Karpas-422 (cell line): ENCODE measurements around the gene LRRK1. TPM values are rescaled to one million over a fixed set of nuclear protein-coding genes. Genes with fewer than 3 reads are reported as not detected.

Experiments used
- DNase-seq: peaks from one replicate; pipeline ENCODE4 v3.0.0-alpha.2; 2015
- H2AFZ ChIP-seq: fragments of 200-600 bp; sonication (generic); 2 replicates; pipeline ENCODE4 v1.6.1; 2014; ENCODE audit warnings: antibody characterized with exemption, low read length, mixed read lengths
- H3K27ac ChIP-seq: fragments of 200-600 bp; sonication (generic); 2 replicates; pipeline ENCODE4 v1.5.1; 2014; ENCODE audit warnings: mild to moderate bottlenecking, low read length, moderate library complexity
- H3K27me3 ChIP-seq: fragments of 200-600 bp; sonication (generic); 2 replicates; pipeline ENCODE4 v1.6.1; 2014; ENCODE audit warnings: low read length, mixed read lengths
- H3K36me3 ChIP-seq: fragments of 200-600 bp; sonication (generic); 2 replicates; pipeline ENCODE4 v1.6.1; 2014; ENCODE audit warnings: low read length, mixed read lengths; ENCODE audit not compliant: insufficient read depth
- H3K4me1 ChIP-seq: fragments of 200-600 bp; sonication (generic); 2 replicates; pipeline ENCODE4 v1.6.1; 2014; ENCODE audit warnings: mild to moderate bottlenecking, low read length, mixed read lengths
- H3K4me2 ChIP-seq: fragments of 200-600 bp; sonication (generic); 2 replicates; pipeline ENCODE4 v1.6.1; 2014; ENCODE audit warnings: low read length, low read depth, mild to moderate bottlenecking; ENCODE audit not compliant: poor library complexity, severe bottlenecking
- H3K4me3 ChIP-seq: fragments of 200-600 bp; sonication (generic); 2 replicates; pipeline ENCODE4 v1.5.1; 2014; ENCODE audit warnings: mild to moderate bottlenecking, antibody characterized with exemption, low read length, mixed read lengths
- H3K79me2 ChIP-seq: fragments of 200-600 bp; sonication (generic); 2 replicates; pipeline ENCODE4 v1.6.1; 2014; ENCODE audit warnings: mild to moderate bottlenecking, low read length, mixed read lengths
- H3K9ac ChIP-seq: fragments of 200-600 bp; sonication (generic); 2 replicates; pipeline ENCODE4 v1.6.0; 2014; ENCODE audit warnings: low read length
- H3K9me2 ChIP-seq: fragments of 200-600 bp; sonication (generic), shearing (Covaris generic); replicated peaks from 2 replicates; pipeline ENCODE4 v1.6.0; 2014; ENCODE audit warnings: mild to moderate bottlenecking, low read length, moderate library complexity; ENCODE audit not compliant: insufficient read depth
- H3K9me3 ChIP-seq: fragments of 300-700, 200-600 bp; sonication (generic); 2 replicates; pipeline ENCODE4 v1.6.1; 2014; ENCODE audit warnings: low read length, mixed read lengths
- H4K20me1 ChIP-seq: fragments of 200-600 bp; sonication (generic); 2 replicates; pipeline ENCODE4 v1.6.1; 2014; ENCODE audit warnings: mild to moderate bottlenecking, antibody characterized with exemption, low read length, low read depth; ENCODE audit not compliant: insufficient read depth
- total RNA-seq: library from RNA; depleted of rRNA; stranded (reverse); fragments of >200 nt; shearing (Covaris generic); gene quantifications from 2 replicates; pipeline ENCODE4 v1.2.3, GENCODE V29; 2014; ENCODE audit warnings: low replicate concordance

The LRRK1 gene
- total RNA-seq, 1 experiment from 2014 or later = 46.6 TPM

DNA sequence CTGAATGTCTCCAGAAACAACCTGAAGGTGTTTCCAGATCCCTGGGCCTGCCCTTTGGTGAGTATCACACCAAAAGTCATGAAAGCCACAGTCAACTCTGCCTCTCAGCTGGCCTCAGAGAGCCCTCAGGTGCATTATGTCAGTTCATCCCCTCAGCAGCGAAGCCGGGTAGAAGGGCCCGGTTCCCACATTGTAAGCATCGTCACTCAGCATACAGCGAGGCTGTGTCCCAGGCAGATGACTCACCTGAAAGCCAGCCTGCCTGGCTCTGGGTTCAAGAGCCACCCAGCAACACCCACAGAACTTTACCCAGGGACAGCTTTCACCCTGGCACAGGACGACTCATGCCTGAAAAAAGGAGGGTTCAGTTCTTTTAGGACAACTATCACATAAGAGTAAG lies 91.6 kb downstream of the LRRK1 start:
- Histone ChIP-seq H3K27ac (no peak overlapping the region; the same call in 1 of the 2 replicates), H3K4me1 (peaks cover 35% of the 10 kb centered on the region), H3K9me2 (no peaks in the 10 kb centered on the region), H3K27me3 (no peaks in the 10 kb centered on the region), H3K4me2 (no peak overlapping the region), H3K36me3 (peaks cover 68% of the 10 kb centered on the region), H3K79me2 (peaks cover 10% of the 10 kb centered on the region; the same call in 1 of the 2 replicates), H3K4me3 (no peak overlapping the region), H2AFZ (no peak overlapping the region), H3K9ac (no peak overlapping the region), H4K20me1 (peaks cover 4% of the 10 kb centered on the region; the same call in 1 of the 2 replicates), H3K9me3 (no peaks in the 10 kb centered on the region)
- no peak for DNase-seq

DNA sequence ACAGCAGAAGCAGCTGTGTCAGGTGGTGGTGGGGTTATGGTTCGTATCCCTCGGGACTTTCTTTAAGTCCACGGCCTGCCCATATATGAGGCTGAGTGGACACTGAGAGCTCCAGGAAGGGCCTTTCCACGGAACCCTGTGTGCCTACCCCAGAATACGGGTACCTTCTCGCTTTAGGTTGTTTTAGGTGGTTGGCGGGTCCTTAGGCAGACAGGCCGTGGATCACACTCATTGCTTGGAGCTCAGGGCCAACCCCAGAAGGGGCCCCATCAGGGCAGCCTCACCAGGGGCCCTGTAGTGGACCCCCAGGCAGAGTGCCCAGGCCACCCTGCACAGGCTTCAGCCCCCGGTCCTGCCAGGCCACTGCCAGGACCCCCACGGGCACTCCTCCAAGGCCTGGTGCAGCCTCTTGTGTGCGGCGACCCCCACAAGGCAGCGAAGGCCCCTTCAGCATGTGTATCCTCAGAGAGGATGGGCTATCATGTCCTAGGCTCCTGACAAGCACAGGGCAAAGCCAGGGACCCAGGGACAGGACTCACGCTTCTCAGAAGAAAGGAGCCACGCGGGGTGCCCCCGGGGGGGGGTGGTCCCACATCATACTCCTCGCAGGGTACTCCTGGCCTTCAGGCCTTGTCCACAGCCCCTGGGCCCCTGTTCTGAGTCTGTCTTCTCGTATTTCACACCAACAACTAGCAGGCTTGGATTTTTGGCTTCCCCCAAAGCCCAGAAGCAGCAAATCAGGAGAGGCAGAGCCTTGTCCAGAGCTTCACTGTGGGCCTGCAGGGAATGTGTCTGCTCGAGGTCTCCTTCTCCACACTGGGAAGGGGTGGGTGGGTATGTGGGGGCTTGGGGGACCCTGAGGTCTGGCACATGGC lies 93.4 kb downstream of the LRRK1 start:
- no peak for DNase-seq
- peaks cover 72% of the 10 kb centered on the region for H3K36me3 ChIP-seq

DNA sequence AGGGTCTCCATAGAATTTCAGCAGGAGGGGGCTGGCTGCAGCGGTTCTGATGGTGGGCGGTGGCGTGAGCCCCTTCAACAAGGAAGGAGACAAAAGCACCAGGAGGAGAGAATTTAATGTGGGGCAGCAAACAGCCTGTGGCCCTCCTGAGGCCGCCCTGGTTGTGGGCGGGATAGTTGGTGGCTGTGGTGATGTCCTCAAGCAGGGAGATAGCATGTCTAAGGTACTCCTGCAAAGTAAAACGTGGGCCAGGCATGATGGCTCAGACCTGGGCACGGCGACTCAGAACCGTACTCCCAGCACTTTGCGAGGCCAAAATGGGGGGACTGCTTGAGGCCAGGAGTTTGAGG lies 94.0 kb downstream of the LRRK1 start:
- Histone ChIP-seq H3K79me2 (peaks cover 6% of the 10 kb centered on the region), H3K9ac (no peak overlapping the region), H3K36me3 (peaks cover 76% of the 10 kb centered on the region), H3K27ac (no peak overlapping the region), H3K9me2 (no peaks in the 10 kb centered on the region), H2AFZ (no peak overlapping the region), H3K9me3 (no peaks in the 10 kb centered on the region), H3K27me3 (no peaks in the 10 kb centered on the region), H4K20me1 (peaks cover 4% of the 10 kb centered on the region; the same call in 1 of the 2 replicates), H3K4me3 (no peak overlapping the region), H3K4me1 (peaks cover 12% of the 10 kb centered on the region), H3K4me2 (no peak overlapping the region)
- no peak for DNase-seq

More for the DNA sequence above, 93.4 kb downstream of the LRRK1 start:
- no peak overlapping the region for H3K4me3 ChIP-seq
- no peaks in the 10 kb centered on the region for H3K27me3 ChIP-seq
- no peaks in the 10 kb centered on the region for H3K9me3 ChIP-seq
- H3K4me1 ChIP-seq = peaks cover 18% of the 10 kb centered on the region
- H2AFZ ChIP-seq = no peak overlapping the region
- no peak overlapping the region for H3K4me2 ChIP-seq
- peaks cover 6% of the 10 kb centered on the region for H3K79me2 ChIP-seq
- H3K9ac ChIP-seq = no peak overlapping the region
- H4K20me1 ChIP-seq = peaks cover 4% of the 10 kb centered on the region; the same call in 1 of the 2 replicates
- H3K9me2 ChIP-seq = no peaks in the 10 kb centered on the region
- H3K27ac ChIP-seq = no peak overlapping the region

DNA sequence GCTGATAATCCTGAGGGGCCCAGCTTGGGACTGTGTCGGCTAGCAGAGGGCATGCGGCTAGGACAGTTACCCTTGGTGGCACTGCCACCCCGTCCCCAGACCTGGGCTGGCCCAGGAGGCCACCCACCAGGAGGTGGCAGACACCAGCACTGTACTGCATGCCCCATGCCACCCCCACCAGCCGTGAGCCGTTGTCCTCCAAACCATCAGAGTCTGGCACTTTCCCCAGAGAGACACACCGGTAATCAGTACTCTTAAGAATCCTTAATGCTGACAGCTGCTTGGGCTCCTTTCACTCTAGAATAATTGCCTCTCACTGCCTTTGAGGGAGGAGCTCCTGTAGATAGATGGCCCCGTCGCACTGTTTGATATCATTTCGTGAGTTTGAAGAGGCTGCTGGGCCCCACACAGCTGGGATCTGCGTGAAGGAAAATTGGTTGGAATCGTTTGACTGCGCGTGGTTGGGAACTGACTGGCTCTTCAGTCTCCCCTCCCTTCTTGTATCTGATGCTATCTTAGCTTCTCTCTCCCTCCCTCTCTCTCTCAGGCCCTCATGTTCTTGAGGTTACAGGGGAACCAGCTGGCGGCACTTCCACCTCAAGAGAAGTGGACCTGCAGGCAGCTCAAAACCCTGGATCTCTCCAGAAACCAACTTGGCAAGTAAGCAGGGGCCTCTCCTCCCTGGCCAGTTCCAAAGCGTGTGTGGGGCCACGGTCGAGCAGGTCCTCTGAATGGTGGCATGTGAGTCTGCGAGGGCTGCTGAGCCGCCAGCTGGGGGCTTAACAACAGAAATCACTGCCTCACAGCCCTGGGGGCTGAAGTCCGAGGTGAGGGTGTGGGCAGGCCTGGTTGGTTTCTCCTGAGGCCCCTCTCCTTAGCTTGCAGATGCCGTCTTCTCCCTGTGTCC lies 94.9 kb downstream of the LRRK1 start:
- Histone ChIP-seq H3K4me1 (peaks cover 3% of the 10 kb centered on the region), H3K9me2 (no peaks in the 10 kb centered on the region), H3K4me3 (no peak overlapping the region), H3K27ac (no peak overlapping the region), H3K79me2 (peaks cover 5% of the 10 kb centered on the region), H3K9me3 (no peaks in the 10 kb centered on the region), H2AFZ (no peak overlapping the region), H4K20me1 (peaks cover 4% of the 10 kb centered on the region; the same call in 1 of the 2 replicates), H3K4me2 (no peak overlapping the region), H3K9ac (no peak overlapping the region), H3K27me3 (no peaks in the 10 kb centered on the region), H3K36me3 (peaks cover 80% of the 10 kb centered on the region)
- DNase-seq = no peak

DNA sequence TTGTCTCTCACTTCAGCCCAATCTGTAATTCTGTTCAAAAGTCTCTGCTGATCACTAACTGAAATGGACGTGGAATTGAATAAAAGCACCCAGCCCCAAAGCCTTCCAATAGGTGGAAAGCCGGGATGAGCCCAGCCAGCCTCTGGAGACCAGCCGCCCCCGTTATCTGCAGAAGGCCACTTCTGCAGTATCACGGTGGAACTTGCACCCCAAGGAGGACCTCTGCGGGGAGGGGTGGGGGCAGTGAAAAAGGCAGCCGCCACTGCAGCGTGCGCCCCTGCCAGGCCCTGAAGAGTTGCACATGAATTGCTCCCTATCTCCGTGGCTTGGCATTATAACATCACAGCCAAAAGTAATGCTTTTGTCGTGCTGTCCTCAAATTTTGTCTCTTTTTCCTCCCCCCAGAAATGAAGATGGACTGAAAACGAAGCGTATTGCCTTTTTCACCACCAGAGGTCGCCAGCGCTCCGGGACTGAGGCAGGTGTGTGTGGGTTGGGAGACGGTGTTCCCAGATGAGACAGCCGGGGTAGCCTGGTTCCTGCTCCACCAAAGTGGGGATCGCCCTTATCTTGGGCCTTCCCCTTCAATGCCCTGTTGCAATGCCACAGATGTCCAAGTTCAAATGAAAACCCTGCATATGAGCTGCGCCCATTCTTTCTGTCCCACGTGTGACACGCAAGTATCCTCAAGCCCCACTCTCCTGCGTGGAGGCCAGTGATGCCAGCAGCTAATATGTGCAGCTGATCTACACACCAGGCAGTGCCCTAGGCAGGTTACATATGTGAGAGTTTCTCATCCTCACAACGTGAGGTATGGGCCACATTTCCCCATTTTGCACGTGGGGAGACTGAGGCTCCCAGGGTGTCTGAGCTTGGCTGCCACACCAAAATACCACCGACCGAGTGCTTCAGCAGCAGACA lies 96.0 kb downstream of the LRRK1 start:
- H3K9me3 ChIP-seq = no peaks in the 10 kb centered on the region
- no peaks in the 10 kb centered on the region for H3K9me2 ChIP-seq
- peaks cover 4% of the 10 kb centered on the region; the same call in 1 of the 2 replicates for H4K20me1 ChIP-seq
- H3K27me3 ChIP-seq = no peaks in the 10 kb centered on the region
- H3K27ac ChIP-seq = no peak overlapping the region
- H3K9ac ChIP-seq = no peak overlapping the region
- DNase-seq = peak; percentile 79
- H3K4me1 ChIP-seq = no peaks in the 10 kb centered on the region
- no peak overlapping the region for H2AFZ ChIP-seq
- H3K36me3 ChIP-seq = peaks cover 85% of the 10 kb centered on the region
- H3K4me3 ChIP-seq = no peak overlapping the region
- no peak overlapping the region for H3K4me2 ChIP-seq
- peaks cover 2% of the 10 kb centered on the region for H3K79me2 ChIP-seq

DNA sequence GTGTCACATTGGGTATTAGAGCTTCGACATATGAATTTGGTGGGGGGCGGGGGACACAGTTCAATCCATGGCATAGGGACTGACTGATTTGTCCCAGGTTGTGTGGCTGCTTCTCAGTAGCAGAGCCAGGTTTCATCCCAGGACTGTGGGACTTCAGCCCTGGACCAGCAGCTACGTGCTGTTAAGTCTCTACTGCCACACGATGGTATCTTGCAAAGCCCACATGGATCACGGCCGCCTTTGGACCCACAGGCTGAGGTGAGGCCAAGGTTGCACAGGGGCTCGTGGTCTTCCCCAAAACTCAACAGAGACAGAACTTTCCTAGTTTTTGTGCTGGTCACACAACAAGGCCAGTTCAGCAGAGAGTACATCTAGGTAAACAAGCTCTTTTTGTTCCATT lies 97.4 kb downstream of the LRRK1 start:
- Histone ChIP-seq H3K36me3 (peaks cover 86% of the 10 kb centered on the region), H3K4me2 (no peak overlapping the region), H3K27ac (no peak overlapping the region), H3K4me1 (no peaks in the 10 kb centered on the region), H2AFZ (no peak overlapping the region), H3K9me2 (no peaks in the 10 kb centered on the region), H3K27me3 (no peaks in the 10 kb centered on the region), H4K20me1 (peaks cover 4% of the 10 kb centered on the region; the same call in 1 of the 2 replicates), H3K9me3 (no peaks in the 10 kb centered on the region), H3K79me2 (peaks cover 2% of the 10 kb centered on the region), H3K9ac (no peak overlapping the region), H3K4me3 (no peak overlapping the region)
- no peak for DNase-seq

DNA sequence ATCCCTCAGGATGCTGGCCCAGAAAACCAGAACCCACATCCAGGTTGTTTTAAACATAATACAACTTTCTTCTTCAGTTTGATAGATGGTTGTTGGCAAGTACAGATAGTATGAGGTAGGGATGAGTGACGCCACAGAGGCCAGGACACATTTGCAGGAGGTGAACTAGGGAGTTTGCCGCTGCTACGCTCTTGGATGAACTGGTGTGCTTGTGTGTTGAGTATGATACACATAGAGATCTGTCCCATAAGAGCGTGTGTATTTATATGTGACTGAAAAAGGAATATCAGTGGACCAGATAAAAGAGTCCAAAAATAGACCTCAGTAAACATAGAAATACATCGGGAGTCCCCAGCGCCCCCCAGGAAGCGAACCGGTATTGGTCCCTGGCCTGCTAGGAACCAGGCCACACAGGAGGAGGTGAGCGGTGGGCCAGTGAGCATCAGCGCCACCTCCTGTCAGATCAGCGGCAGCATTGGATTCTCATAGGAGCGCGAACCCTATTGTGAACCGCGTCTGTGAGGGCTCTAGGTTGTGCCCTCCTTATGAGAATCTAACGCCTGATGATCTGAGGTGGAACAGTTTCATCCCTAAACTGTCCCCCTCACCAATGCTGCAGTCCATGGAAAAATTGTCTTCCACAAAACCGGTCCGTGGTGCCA lies 98.1 kb downstream of the LRRK1 start:
- Histone ChIP-seq H3K4me1 (no peaks in the 10 kb centered on the region), H3K27me3 (no peaks in the 10 kb centered on the region), H3K4me3 (no peak overlapping the region), H3K79me2 (peaks cover 2% of the 10 kb centered on the region), H2AFZ (no peak overlapping the region), H4K20me1 (peaks cover 4% of the 10 kb centered on the region; the same call in 1 of the 2 replicates), H3K9me2 (no peaks in the 10 kb centered on the region), H3K4me2 (no peak overlapping the region), H3K9me3 (no peaks in the 10 kb centered on the region), H3K36me3 (peaks cover 86% of the 10 kb centered on the region), H3K9ac (no peak overlapping the region), H3K27ac (no peak overlapping the region)
- DNase-seq = no peak
